ENCODE data around the gene CREB3L2.
"Not testable (repeated sequence)": the region's sequence is repeated elsewhere in the genome, so short reads cannot be mapped to it uniquely, and the experiment has no call there.

CREB3L2 gene

GRCh38 chr7:138015096-138015495, 13.2 kb upstream of the CREB3L2 start:
- H3K4me3 ChIP-seq (ENCODE audit: low read depth, low read length): no peak overlapping the region
- in situ Hi-C loops (cut with HindIII; ENCODE audit: low sequenced_read_pairs): no loop called here
- no peak for DNase-seq (ENCODE audit: low read depth)
- no peak for TF ChIP-seq CTCF (IDR thresholded peaks at IDR 0.05; ENCODE audit: low read depth, low read length, missing control alignments)

- in situ Hi-C loops (cut with HindIII; ENCODE audit: low sequenced_read_pairs): no loop called here
- no peak for DNase-seq (ENCODE audit: low read depth)
- no peak overlapping the region for H3K4me3 ChIP-seq (ENCODE audit: low read depth, low read length)
- no peak for TF ChIP-seq CTCF (IDR thresholded peaks at IDR 0.05; ENCODE audit: low read depth, low read length, missing control alignments)
Observed at GRCh38 chr7:138014686-138015085, 12.8 kb upstream of the CREB3L2 start.

GRCh38 chr7:138014201-138014600, 12.3 kb upstream of the CREB3L2 start:
- DNase-seq (ENCODE audit: low read depth); in situ Hi-C loops (cut with HindIII; ENCODE audit: low sequenced_read_pairs); H3K4me3 ChIP-seq (ENCODE audit: low read depth, low read length): not testable (repeated sequence)

- no peak for DNase-seq (ENCODE audit: low read depth)
- no peak for TF ChIP-seq CTCF (IDR thresholded peaks at IDR 0.05; ENCODE audit: low read depth, low read length, missing control alignments)
- in situ Hi-C loops (cut with HindIII; ENCODE audit: low sequenced_read_pairs): no loop called here
- H3K4me3 ChIP-seq (ENCODE audit: low read depth, low read length): no peak overlapping the region
Observed at GRCh38 chr7:138009350-138009653, 7.4 kb upstream of the CREB3L2 start.

GRCh38 chr7:138008588-138009349, 6.9 kb upstream of the CREB3L2 start:
- no peak overlapping the region for H3K4me3 ChIP-seq (ENCODE audit: low read depth, low read length)
- DNase-seq (ENCODE audit: low read depth): peak; percentile 57
- TF ChIP-seq CTCF (IDR thresholded peaks at IDR 0.05; ENCODE audit: low read depth, low read length, missing control alignments): peak; percentile 86
- in situ Hi-C loops (cut with HindIII; ENCODE audit: low sequenced_read_pairs): no loop called here

GRCh38 chr7:138008019-138008587, 6.2 kb upstream of the CREB3L2 start:
- no peak for TF ChIP-seq CTCF (IDR thresholded peaks at IDR 0.05; ENCODE audit: low read depth, low read length, missing control alignments)
- no peak for DNase-seq (ENCODE audit: low read depth)
- in situ Hi-C loops (cut with HindIII; ENCODE audit: low sequenced_read_pairs): no loop called here
- no peak overlapping the region for H3K4me3 ChIP-seq (ENCODE audit: low read depth, low read length)

- no peak for DNase-seq (ENCODE audit: low read depth)
- no peak for TF ChIP-seq CTCF (IDR thresholded peaks at IDR 0.05; ENCODE audit: low read depth, low read length, missing control alignments)
- in situ Hi-C loops (cut with HindIII; ENCODE audit: low sequenced_read_pairs): no loop called here
- H3K4me3 ChIP-seq (ENCODE audit: low read depth, low read length): no peak overlapping the region
Observed at GRCh38 chr7:138006106-138006505, 4.2 kb upstream of the CREB3L2 start.
